OCI-LY1 (cell line): ENCODE results near the gene TCF3.

Experiments
- H2AFZ ChIP-seq: fragments of 200-600 bp; sonication (generic), shearing (Covaris generic); 2 replicates; pipeline ENCODE4 v1.6.0; 2014; ENCODE audit warnings: antibody characterized with exemption, mild to moderate bottlenecking, low read length
- H3F3A ChIP-seq: fragments of 200-600 bp; sonication (generic), shearing (Covaris generic); 2 replicates; pipeline ENCODE4 v1.6.0; 2014; ENCODE audit warnings: mild to moderate bottlenecking, antibody characterized with exemption, low read length, moderate library complexity; ENCODE audit not compliant: insufficient read depth
- H3K27ac ChIP-seq: fragments of 200-600 bp; sonication (generic); 2 replicates; pipeline ENCODE4 v1.5.1; 2014; ENCODE audit warnings: low read length, mixed run types, mild to moderate bottlenecking, low read depth; ENCODE audit not compliant: poor library complexity, severe bottlenecking
- H3K27me3 ChIP-seq: fragments of 200-600 bp; sonication (generic); 2 replicates; pipeline ENCODE4 v1.6.0; 2014; ENCODE audit warnings: antibody characterized with exemption, mild to moderate bottlenecking, low read length, moderate library complexity; ENCODE audit not compliant: insufficient read depth
- H3K36me3 ChIP-seq: fragments of 200-600 bp; sonication (generic); 2 replicates; pipeline ENCODE4 v1.6.1; 2014; ENCODE audit warnings: mild to moderate bottlenecking, antibody characterized with exemption, low read length, moderate library complexity, mixed read lengths; ENCODE audit not compliant: insufficient read depth
- H3K4me1 ChIP-seq: fragments of 200-600 bp; sonication (generic); 2 replicates; pipeline ENCODE4 v1.5.1; 2014; ENCODE audit warnings: mild to moderate bottlenecking, low read length, moderate library complexity; ENCODE audit not compliant: insufficient read depth, severe bottlenecking
- H3K4me2 ChIP-seq: fragments of 200-600 bp; sonication (generic), shearing (Covaris generic); 2 replicates; pipeline ENCODE4 v1.6.1; 2014; ENCODE audit warnings: low read length
- H3K4me3 ChIP-seq: fragments of 200-600 bp; sonication (generic); 2 replicates; pipeline ENCODE4 v1.5.1; 2014; ENCODE audit warnings: low read length, low read depth, mild to moderate bottlenecking, mixed read lengths; ENCODE audit not compliant: poor library complexity, severe bottlenecking
- H3K79me2 ChIP-seq: fragments of 200-600 bp; shearing (Covaris generic); 2 replicates; pipeline ENCODE4 v1.6.1; 2016; ENCODE audit warnings: mixed run types, low read length, mixed read lengths; ENCODE audit not compliant: insufficient read depth
- H3K9ac ChIP-seq: fragments of 200-600 bp; sonication (generic), shearing (Covaris generic); 2 replicates; pipeline ENCODE4 v1.6.1; 2014; ENCODE audit warnings: mild to moderate bottlenecking, low read length, mixed read lengths
- H3K9me2 ChIP-seq: fragments of 200-600 bp; sonication (generic), shearing (Covaris generic); 2 replicates; pipeline ENCODE4 v1.6.1; 2014; ENCODE audit warnings: low read depth, mild to moderate bottlenecking, low read length, mixed read lengths
- H3K9me3 ChIP-seq: fragments of 200-600 bp; shearing (Covaris generic); 2 replicates; pipeline ENCODE4 v1.6.1; 2014; ENCODE audit warnings: low read length, mixed read lengths
- H4K20me1 ChIP-seq: fragments of 200-600 bp; sonication (generic), shearing (Covaris generic); 2 replicates; pipeline ENCODE4 v1.6.0; 2016; ENCODE audit warnings: mild to moderate bottlenecking, low read length; ENCODE audit not compliant: insufficient read depth
- EZH2 ChIP-seq: fragments of 200-600 bp; sonication (generic), shearing (Covaris generic); IDR thresholded peaks from 2 replicates; pipeline ENCODE4 v1.8.0; 2017; ENCODE audit warnings: borderline replicate concordance, mixed run types, mild to moderate bottlenecking, antibody characterized with exemption, low read length, moderate library complexity, mixed read lengths
- TF ChIP-seq, protein P1 (sequence below): fragments of 200-600 bp; sonication (generic), shearing (Covaris generic); IDR thresholded peaks from 2 replicates; pipeline ENCODE4 v1.5.1; 2017; ENCODE audit warnings: mild to moderate bottlenecking, antibody characterized with exemption, low read length, moderate library complexity, mixed read lengths

Gene TCF3

DNA sequence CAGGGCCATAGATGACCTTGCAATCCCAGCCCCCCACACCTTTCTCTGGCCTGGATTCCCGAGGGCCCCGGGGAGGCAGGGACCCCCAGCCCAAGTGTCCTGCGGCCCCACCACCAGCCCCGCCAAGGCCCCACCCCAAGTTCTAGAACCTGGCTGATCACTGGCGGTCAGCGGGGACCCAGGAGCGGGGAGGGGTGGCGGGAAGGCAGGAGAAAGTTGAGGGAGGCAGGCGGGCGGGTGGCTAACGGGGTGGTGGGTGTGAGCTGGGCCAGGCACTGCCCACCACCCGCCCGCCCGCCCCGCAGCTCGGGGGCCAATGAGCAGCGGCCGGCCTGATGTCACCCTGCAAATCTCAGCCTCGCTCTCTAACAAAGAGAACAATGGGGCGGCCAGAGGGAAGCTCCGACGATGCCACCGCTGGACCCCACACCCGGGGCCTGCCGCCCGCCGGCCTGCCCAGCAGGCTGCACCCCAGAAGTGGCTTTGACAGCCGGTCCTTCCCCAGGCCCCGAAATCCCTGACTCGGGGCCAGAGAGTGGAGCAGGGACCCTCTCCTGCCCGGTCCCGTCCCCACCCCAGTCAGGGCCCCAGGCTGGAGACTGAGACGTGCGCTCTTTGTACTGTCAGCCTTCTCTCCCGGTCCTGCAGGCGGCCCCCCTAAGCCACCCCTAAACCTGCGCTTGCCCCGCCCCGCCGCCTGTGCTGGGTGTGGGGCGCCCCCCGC, 85.9 kb downstream of the TCF3 start:
- no peaks in the 10 kb centered on the region for H3K79me2 ChIP-seq

DNA sequence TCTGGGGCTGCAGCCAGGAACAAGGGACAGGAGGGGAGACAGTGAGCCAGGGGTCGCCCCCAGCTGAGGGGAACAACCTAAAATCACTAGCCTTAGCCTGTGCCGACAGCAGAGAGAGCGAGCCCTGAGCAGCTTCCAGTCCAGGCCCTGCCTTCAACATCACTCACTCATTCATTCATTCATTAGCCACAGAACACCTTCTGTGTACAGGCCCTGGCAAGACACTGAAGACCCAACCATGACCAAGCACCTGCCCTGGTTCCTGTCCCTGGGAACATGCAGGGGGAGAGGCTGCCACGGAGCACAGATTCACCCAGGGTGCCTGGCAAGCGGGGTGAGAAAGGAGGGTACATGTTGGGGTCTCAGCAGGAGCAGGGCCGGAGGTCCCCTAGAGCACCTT, 89.2 kb downstream of the TCF3 start:
- Histone ChIP-seq H3K9me2 (no peaks in the 10 kb centered on the region), H3K4me3 (no peak overlapping the region), H2AFZ (no peak overlapping the region), H3K9ac (no peak overlapping the region), H3K36me3 (no peaks in the 10 kb centered on the region), H3F3A (no peaks in the 10 kb centered on the region), H3K27ac (no peak overlapping the region), H3K79me2 (no peaks in the 10 kb centered on the region), H3K4me1 (peaks cover 8% of the 10 kb centered on the region), H4K20me1 (no peaks in the 10 kb centered on the region), H3K27me3 (no peaks in the 10 kb centered on the region), H3K4me2 (no peak overlapping the region), H3K9me3 (no peaks in the 10 kb centered on the region)
- TF ChIP-seq, protein P1, sequence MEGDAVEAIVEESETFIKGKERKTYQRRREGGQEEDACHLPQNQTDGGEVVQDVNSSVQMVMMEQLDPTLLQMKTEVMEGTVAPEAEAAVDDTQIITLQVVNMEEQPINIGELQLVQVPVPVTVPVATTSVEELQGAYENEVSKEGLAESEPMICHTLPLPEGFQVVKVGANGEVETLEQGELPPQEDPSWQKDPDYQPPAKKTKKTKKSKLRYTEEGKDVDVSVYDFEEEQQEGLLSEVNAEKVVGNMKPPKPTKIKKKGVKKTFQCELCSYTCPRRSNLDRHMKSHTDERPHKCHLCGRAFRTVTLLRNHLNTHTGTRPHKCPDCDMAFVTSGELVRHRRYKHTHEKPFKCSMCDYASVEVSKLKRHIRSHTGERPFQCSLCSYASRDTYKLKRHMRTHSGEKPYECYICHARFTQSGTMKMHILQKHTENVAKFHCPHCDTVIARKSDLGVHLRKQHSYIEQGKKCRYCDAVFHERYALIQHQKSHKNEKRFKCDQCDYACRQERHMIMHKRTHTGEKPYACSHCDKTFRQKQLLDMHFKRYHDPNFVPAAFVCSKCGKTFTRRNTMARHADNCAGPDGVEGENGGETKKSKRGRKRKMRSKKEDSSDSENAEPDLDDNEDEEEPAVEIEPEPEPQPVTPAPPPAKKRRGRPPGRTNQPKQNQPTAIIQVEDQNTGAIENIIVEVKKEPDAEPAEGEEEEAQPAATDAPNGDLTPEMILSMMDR, result no peak
- no peak for TF ChIP-seq EZH2

More for the DNA sequence above, 85.9 kb downstream of the TCF3 start:
- Histone ChIP-seq H3K27ac (no peak overlapping the region), H3K27me3 (no peaks in the 10 kb centered on the region), H3K4me1 (peaks cover 12% of the 10 kb centered on the region), H3K9me2 (no peaks in the 10 kb centered on the region), H3K4me3 (peak overlapping the region; percentile 75), H3K36me3 (no peaks in the 10 kb centered on the region), H3K9ac (peak overlapping the region; percentile 66; the same call in 1 of the 2 replicates), H3K4me2 (peak overlapping the region; percentile 92), H4K20me1 (no peaks in the 10 kb centered on the region), H2AFZ (no peak overlapping the region), H3F3A (no peaks in the 10 kb centered on the region), H3K9me3 (no peaks in the 10 kb centered on the region)
- TF ChIP-seq, protein P1, result no peak
- TF ChIP-seq EZH2, result no peak

DNA sequence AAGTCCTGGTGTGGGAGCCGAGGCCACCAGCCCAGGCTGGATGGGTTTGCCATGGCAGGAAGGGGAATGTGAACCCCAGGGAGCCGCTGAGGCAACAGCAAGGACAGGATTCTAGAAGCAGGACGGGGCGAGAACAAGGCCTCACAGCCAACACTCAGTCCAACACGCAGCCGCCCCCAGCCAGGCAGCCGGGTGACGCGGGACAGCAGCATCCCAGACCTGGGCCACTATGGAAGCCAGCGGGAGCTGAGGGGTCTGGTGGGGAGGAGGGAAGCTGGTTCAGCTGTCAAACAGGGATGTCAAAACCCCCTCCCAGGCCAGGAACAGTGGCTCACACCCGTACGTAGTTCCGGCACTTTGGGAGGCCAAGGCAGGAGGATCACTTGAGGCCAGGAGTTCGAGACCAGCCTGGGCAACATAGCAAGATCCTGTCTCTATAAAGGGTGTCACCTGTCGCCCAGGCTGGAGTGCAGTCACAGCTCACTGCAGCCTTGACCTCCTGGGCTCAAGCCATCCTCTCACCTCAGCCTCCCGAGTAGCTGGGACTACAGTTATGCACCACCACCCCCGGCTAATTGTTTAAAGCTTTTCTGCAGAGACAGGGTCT, 91.1 kb downstream of the TCF3 start:
- TF ChIP-seq, protein P1, result no peak
- no peak for TF ChIP-seq EZH2
- H3K9ac ChIP-seq, result no peak overlapping the region
- H3K36me3 ChIP-seq, result no peaks in the 10 kb centered on the region

More for the DNA sequence above, 91.1 kb downstream of the TCF3 start:
- Histone ChIP-seq H3K27ac (no peak overlapping the region), H4K20me1 (no peaks in the 10 kb centered on the region), H3K79me2 (no peaks in the 10 kb centered on the region), H2AFZ (no peak overlapping the region), H3K9me2 (no peaks in the 10 kb centered on the region), H3K4me3 (no peak overlapping the region), H3K27me3 (no peaks in the 10 kb centered on the region), H3K4me1 (no peaks in the 10 kb centered on the region), H3K4me2 (no peak overlapping the region), H3F3A (no peaks in the 10 kb centered on the region), H3K9me3 (no peaks in the 10 kb centered on the region)
